H1 (cell line): Measurements from ENCODE around the gene PRKAR1B. TPM values are rescaled to one million over a fixed set of nuclear protein-coding genes. Genes with fewer than 3 reads are reported as not detected.

Source experiments
- ASH2L ChIP-seq: fragments of 200-600, 300-600 bp; sonication (generic); IDR thresholded peaks from one replicate; pipeline ENCODE4 v1.7.1; 2017; ENCODE audit warnings: low read length
- polyA plus RNA-seq, 7 experiments: library from polyadenylated mRNA; depleted of rRNA in 3 of 7; stranded (reverse) in 5 of 7; unstranded in 2 of 7; fragments of >200 nt in 5 of 7; fragments of 200-250 nt in 2 of 7; gene quantifications; 1 replicate in 5 of 7; 2 replicates in 1 of 7; 4 replicates in 1 of 7; pipeline versions ENCODE4 v1.2.1 to v1.2.3, GENCODE V29; 2011 to 2013; ENCODE audit warnings: missing spikeins in 2 of 7, mixed read lengths in 2 of 7
- total RNA-seq: library from RNA; stranded (reverse); fragmentation: NEBNext Ultra II Directional; extraction: Animal tissue kit (Norgen Biotek cat#: 25700); gene quantifications from 2 replicates; pipeline ENCODE4 v1.2.1, GENCODE V29; 2021

Gene PRKAR1B
- total and polyA plus RNA-seq, 2 of the 8 experiments (the other 6 are each of a cell fraction or from before 2014, with no cell fraction given): 12.3 to 55.7 TPM

GRCh38 chr7:517774-518629 is 209.1 kb downstream of the PRKAR1B start (continued):
- peak; percentile 44 for TF ChIP-seq ASH2L
